RCC 7860 (cell line): ENCODE data around the gene MYO1B.

Source experiments
- DNase-seq: peaks from one replicate; pipeline ENCODE4 v3.0.0-alpha.2; 2015; ENCODE audit warnings: low spot score
- FAIRE-seq: peaks from 2 replicates; lab custom pipeline; 2012; peaks lifted over from hg19 to GRCh38; lab: Jason Lieb, UNC

The MYO1B gene

GRCh38 chr2:191255756-191256312 is 10.6 kb downstream of the MYO1B start:
- peak; percentile 65 for DNase-seq
- peak; percentile 87 for FAIRE-seq

- no peak for DNase-seq
- FAIRE-seq: no peak
Measured at GRCh38 chr2:191257934-191258333, 12.7 kb downstream of the MYO1B start.

- no peak for FAIRE-seq
- no peak for DNase-seq
Measured at GRCh38 chr2:191258996-191259395, 13.8 kb downstream of the MYO1B start.

- DNase-seq: peak; percentile 55
- FAIRE-seq: no peak
Measured at GRCh38 chr2:191262436-191262835, 17.2 kb downstream of the MYO1B start.

- FAIRE-seq: no peak
- no peak for DNase-seq
Measured at GRCh38 chr2:191263050-191263449, 17.8 kb downstream of the MYO1B start.

- peak; percentile 97 for FAIRE-seq
Measured at GRCh38 chr2:191264647-191265081, 19.5 kb downstream of the MYO1B start.

GRCh38 chr2:191265311-191266170 is 20.3 kb downstream of the MYO1B start:
- no peak for FAIRE-seq
- DNase-seq: peak; percentile 66

More at GRCh38 chr2:191264647-191265081, 19.5 kb downstream of the MYO1B start:
- peak; percentile 89 for DNase-seq

GRCh38 chr2:191266201-191266600 is 21.0 kb downstream of the MYO1B start:
- DNase-seq (no peak), FAIRE-seq (no peak)

GRCh38 chr2:191268596-191268995 is 23.4 kb downstream of the MYO1B start:
- DNase-seq: no peak
- no peak for FAIRE-seq

- DNase-seq (no peak), FAIRE-seq (no peak)
Measured at GRCh38 chr2:191270306-191271161, 25.3 kb downstream of the MYO1B start.

- DNase-seq (no peak), FAIRE-seq (no peak)
Measured at GRCh38 chr2:191272064-191272463, 26.9 kb downstream of the MYO1B start.

- FAIRE-seq (no peak), DNase-seq (no peak)
Measured at GRCh38 chr2:191274413-191274815, 29.2 kb downstream of the MYO1B start.

GRCh38 chr2:191276792-191277465 is 31.7 kb downstream of the MYO1B start:
- DNase-seq (no peak), FAIRE-seq (no peak)

- DNase-seq (no peak), FAIRE-seq (no peak)
Measured at GRCh38 chr2:191280290-191280689, 35.1 kb downstream of the MYO1B start.

- no peak for DNase-seq
- FAIRE-seq: no peak
Measured at GRCh38 chr2:191280834-191281756, 35.9 kb downstream of the MYO1B start.

GRCh38 chr2:191285252-191285651 is 40.0 kb downstream of the MYO1B start:
- DNase-seq: no peak
- no peak for FAIRE-seq

- FAIRE-seq (no peak), DNase-seq (no peak)
Measured at GRCh38 chr2:191287820-191288219, 42.6 kb downstream of the MYO1B start.

GRCh38 chr2:191289049-191289448 is 43.8 kb downstream of the MYO1B start:
- FAIRE-seq (no peak), DNase-seq (no peak)

GRCh38 chr2:191291471-191291870 is 46.3 kb downstream of the MYO1B start:
- no peak for DNase-seq
- FAIRE-seq: no peak

- no peak for FAIRE-seq
- no peak for DNase-seq
Measured at GRCh38 chr2:191292869-191293268, 47.7 kb downstream of the MYO1B start.
